Measurements from ENCODE around the gene CDH23.

GRCh38 chr10:71584902-71585563, 188.3 kb downstream of the CDH23 start:
- TF ChIP-seq CTCF (conservative IDR thresholded peaks at IDR 0.05; ENCODE audit: low read length) = no peak
- TF ChIP-seq EZH2phosphoT487 (IDR thresholded peaks at IDR 0.05; ENCODE audit: borderline replicate concordance) = no peak

Measured in Loucy (cell line).